CD4-positive, alpha-beta memory T cell (primary cell): ENCODE results near the gene GLG1. TPM values are rescaled to one million over a fixed set of nuclear protein-coding genes. Genes with fewer than 3 reads are reported as not detected.
A peak's percentile ranks its signal among the peaks of the same experiment; 100 is the strongest.

Source experiments
- CTCF ChIA-PET: fragments of 350-600 bp; sonication (Branson Sonifier 250); formaldehyde crosslinking; loops from one replicate; lab custom pipeline; 2021; ENCODE audit warnings: inconsistent platforms; ENCODE audit not compliant: partially characterized antibody; lab: Charles Lee
- POLR2A ChIA-PET: fragments of 350-600 bp; sonication (Branson Sonifier 250); formaldehyde crosslinking; loops from one replicate; lab custom pipeline; 2021; ENCODE audit not compliant: partially characterized antibody; lab: Charles Lee
- DNase-seq, 5 donors: peaks; one replicate each; pipeline versions ENCODE4 v3.0.0 to v3.0.0-alpha.2; 2020 to 2022; ENCODE audit warnings: mixed read lengths in 1 of 5
- H3K27ac ChIP-seq: one replicate; pipeline ENCODE4 v1.7.0; 2013; ENCODE audit warnings: low read depth, low read length
- H3K27me3 ChIP-seq: 2 replicates; pipeline ENCODE4 v1.7.0; 2013; ENCODE audit warnings: mild to moderate bottlenecking, low read length, moderate library complexity; ENCODE audit not compliant: insufficient read depth
- H3K36me3 ChIP-seq: 2 replicates; pipeline ENCODE4 v1.7.0; 2013; ENCODE audit warnings: mild to moderate bottlenecking, low read length, moderate library complexity; ENCODE audit not compliant: insufficient read depth
- H3K4me1 ChIP-seq: 2 replicates; pipeline ENCODE4 v1.7.0; 2013; ENCODE audit warnings: mild to moderate bottlenecking, low read length, moderate library complexity; ENCODE audit not compliant: insufficient read depth
- H3K4me3 ChIP-seq, 2 donors: one replicate each; pipeline ENCODE4 v1.7.0; 2013; ENCODE audit warnings: low read length in 2 of 2, mild to moderate bottlenecking in 1 of 2
- H3K9me3 ChIP-seq, 2 donors: one replicate each; pipeline ENCODE4 v1.7.0; 2013; ENCODE audit warnings: low read length in 2 of 2, control low read depth in 1 of 2; ENCODE audit not compliant: control insufficient read depth in 1 of 2
- H3K27ac Mint-ChIP-seq, 7 donors: one replicate each; pipeline ENCODE4 v1.8.0; 2020 to 2021; ENCODE audit warnings: mixed read lengths in 7 of 7, mild to moderate bottlenecking in 6 of 7, inconsistent platforms in 3 of 7, moderate library complexity in 3 of 7
- H3K27me3 Mint-ChIP-seq, 2 donors: one replicate each; pipeline ENCODE4 v1.8.0; 2020 to 2021; ENCODE audit warnings: mixed read lengths in 2 of 2
- H3K36me3 Mint-ChIP-seq, 2 donors: one replicate each; pipeline ENCODE4 v1.8.0; 2020 to 2021; ENCODE audit warnings: mixed read lengths in 2 of 2, inconsistent platforms in 1 of 2, mild to moderate bottlenecking in 1 of 2
- H3K4me1 Mint-ChIP-seq, 4 donors: one replicate each; pipeline ENCODE4 v1.8.0; 2020 to 2021; ENCODE audit warnings: mixed read lengths in 4 of 4, mild to moderate bottlenecking in 1 of 4
- H3K4me3 Mint-ChIP-seq, 8 donors: one replicate each; pipeline ENCODE4 v1.8.0; 2020 to 2021; ENCODE audit warnings: mixed read lengths in 8 of 8, mild to moderate bottlenecking in 7 of 8, moderate library complexity in 6 of 8, inconsistent platforms in 3 of 8
- H3K9me3 Mint-ChIP-seq, 8 donors: one replicate each; pipeline ENCODE4 v1.8.0; 2020 to 2021; ENCODE audit warnings: mixed read lengths in 8 of 8, mild to moderate bottlenecking in 5 of 8, inconsistent platforms in 3 of 8, moderate library complexity in 1 of 8
- intact Hi-C: fragments of 100-400 bp; cut with micrococcal nuclease; formaldehyde crosslinking; loops from one replicate; pipeline ENCODE4 v1.15.1; 2023
- polyA plus RNA-seq, 2 donors: library from polyadenylated mRNA; unstranded; fragments of 300-500 nt; fragmentation: Illumina TruSeq; gene quantifications; one replicate each; pipeline ENCODE4 v1.2.3, GENCODE V29; 2021
- total RNA-seq, 2 experiments: library from RNA; stranded (reverse); gene quantifications; one replicate each; pipeline ENCODE4 v1.2.3, GENCODE V29; 2021

GLG1 gene
- total and polyA plus RNA-seq, 4 experiments from 2014 or later, result 121 to 209 (median 175) TPM

DNA sequence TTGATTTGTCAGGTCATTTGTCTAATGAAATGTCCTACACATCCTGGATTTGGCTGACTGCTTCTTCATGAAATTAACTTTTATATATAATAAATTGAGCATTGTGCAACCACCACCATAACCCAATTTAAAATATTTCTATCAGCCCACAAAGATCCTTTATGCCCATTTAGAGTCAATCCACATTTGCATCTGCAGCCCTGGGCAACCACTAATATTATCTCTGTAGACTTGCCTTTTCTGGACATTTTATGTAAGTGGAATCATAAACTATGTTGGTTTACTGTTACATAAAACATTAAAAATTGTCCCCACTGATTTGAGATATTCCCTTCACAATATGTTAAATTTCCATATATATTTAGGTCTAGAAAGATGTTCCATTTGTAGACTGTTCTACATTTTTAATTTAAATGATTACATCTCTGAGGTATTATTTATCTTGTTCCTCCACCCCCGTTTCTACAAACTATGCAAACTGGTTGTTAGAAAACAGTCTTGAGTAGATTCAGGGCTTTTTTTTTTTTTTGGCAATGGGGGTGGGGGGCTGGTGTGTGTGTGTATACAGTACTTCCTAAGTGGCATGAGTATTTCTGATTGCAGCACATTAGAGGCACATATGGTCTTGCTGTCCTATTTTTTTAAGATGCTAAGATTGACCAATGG lies 43.1 kb upstream of the GLG1 start:
- H3K36me3 ChIP-seq, result peaks cover 58% of the 10 kb centered on the region
- Mint-ChIP-seq H3K4me1 (peaks cover 21 to 27% (median 24%) of the 10 kb centered on the region in 4 donors), H3K27ac (no peak overlapping the region), H3K27me3 (no peaks in the 10 kb centered on the region), H3K9me3 (no peaks in the 10 kb centered on the region), H3K4me3 (no peak overlapping the region), H3K36me3 (peaks cover 20 to 65% of the 10 kb centered on the region in 2 donors)
- peaks cover 13% of the 10 kb centered on the region for H3K4me1 ChIP-seq
- ChIA-PET POLR2A (interaction anchor here (0.7 to 2.1 kb wide), 2 partner anchors 17 to 354 kb away, joined by 3 to 5 read pairs; partner anchors contain the start of gene RFWD3), CTCF (interaction anchor here (0.8 to 2.8 kb wide), 4 partner anchors 10 to 49 kb away, joined by 4 to 19 read pairs (median 6); no protein-coding TSS in a partner anchor)
- DNase-seq, result no peak
- no peak overlapping the region for H3K4me3 ChIP-seq
- H3K27ac ChIP-seq, result no peak overlapping the region
- intact Hi-C loops, result no loop called here
- H3K9me3 ChIP-seq, result no peaks in the 10 kb centered on the region
- H3K27me3 ChIP-seq, result no peaks in the 10 kb centered on the region

DNA sequence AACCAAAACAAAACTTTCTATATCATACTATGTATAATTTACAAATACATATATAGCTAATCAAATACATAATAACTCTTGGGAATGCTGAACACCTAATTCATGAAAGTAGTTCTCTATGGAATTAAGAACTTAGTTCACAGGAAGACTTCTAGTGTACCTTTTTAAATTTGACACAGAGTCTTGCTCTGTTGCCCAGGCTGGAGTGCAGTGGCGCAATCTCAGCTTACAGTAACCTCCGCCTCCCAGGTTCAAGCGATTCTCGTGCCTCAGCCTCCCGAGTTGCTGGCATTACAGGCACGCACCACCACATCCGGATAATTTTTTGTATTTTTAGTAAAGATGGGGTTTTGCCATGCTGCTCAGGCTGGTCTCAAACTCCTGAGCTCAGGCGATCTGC lies 35.1 kb upstream of the GLG1 start:
- H3K4me1 Mint-ChIP-seq, result peaks cover 0 to 1% (median 0%) of the 10 kb centered on the region in 4 donors
- H3K9me3 ChIP-seq, result no peaks in the 10 kb centered on the region
- peaks cover 37% of the 10 kb centered on the region for H3K36me3 ChIP-seq
- DNase-seq, result no peak
- peaks cover 22 to 59% of the 10 kb centered on the region in 2 donors for H3K36me3 Mint-ChIP-seq
- CTCF ChIA-PET, result interaction anchor here (0.6 to 3.2 kb wide), 2 partner anchors 10 to 25 kb away, joined by 3 to 13 read pairs; no protein-coding TSS in a partner anchor
- H3K4me1 ChIP-seq, result no peaks in the 10 kb centered on the region
- intact Hi-C loops, result no loop called here
- no peaks in the 10 kb centered on the region for H3K27me3 ChIP-seq
- H3K27me3 Mint-ChIP-seq, result no peaks in the 10 kb centered on the region
- H3K4me3 ChIP-seq, result no peak overlapping the region
- H3K4me3 Mint-ChIP-seq, result no peak overlapping the region
- H3K9me3 Mint-ChIP-seq, result no peaks in the 10 kb centered on the region
- H3K27ac Mint-ChIP-seq, result peak overlapping the region in 1 of 7 donors; percentile 43
- no peak overlapping the region for H3K27ac ChIP-seq
- POLR2A ChIA-PET, result no interaction called here

DNA sequence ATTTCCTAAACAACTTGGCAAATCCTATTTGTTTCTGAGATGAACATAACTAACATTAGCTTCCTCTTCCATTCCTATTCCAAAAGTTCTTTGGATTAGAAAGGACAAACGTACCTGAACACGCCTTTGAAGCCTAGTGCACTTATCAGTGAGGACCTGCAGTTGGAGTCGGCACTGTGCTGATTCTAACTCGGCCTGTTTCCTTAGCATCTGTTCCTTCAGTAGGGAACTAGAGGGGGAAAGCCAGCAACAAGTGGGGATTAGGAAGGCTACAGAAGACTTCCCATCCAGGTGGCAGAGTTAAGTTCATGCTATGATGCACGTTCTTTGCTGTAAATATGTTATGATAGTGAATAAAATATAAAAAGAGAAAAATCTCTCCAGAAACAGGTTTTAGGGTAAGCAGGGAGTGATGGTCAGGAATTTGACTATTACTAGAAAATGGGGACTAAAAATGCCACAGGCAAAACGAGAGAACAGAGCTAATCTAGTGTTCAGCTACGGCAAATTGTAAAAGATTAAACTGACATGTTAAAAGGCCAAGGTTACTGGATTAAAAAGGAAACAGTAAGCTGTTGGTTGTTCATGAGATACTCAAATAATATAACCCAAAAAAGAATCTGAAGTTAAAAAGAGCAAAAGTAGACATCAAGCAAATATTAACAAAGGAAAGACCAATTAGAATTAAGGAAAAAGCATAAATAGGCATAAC lies 31.0 kb upstream of the GLG1 start:
- H3K36me3 Mint-ChIP-seq, result peaks cover 28 to 62% of the 10 kb centered on the region in 2 donors
- peaks cover 29% of the 10 kb centered on the region for H3K36me3 ChIP-seq
- H3K4me3 Mint-ChIP-seq, result no peak overlapping the region
- peak overlapping the region in 4 of 7 donors; percentile 10 to 48 (median 34) for H3K27ac Mint-ChIP-seq
- no peak overlapping the region for H3K27ac ChIP-seq
- CTCF ChIA-PET, result interaction anchor here (0.6 to 3.6 kb wide), 2 partner anchors 14 to 158 kb away, joined by 4 to 19 read pairs; no protein-coding TSS in a partner anchor
- H3K27me3 Mint-ChIP-seq, result no peaks in the 10 kb centered on the region
- no peaks in the 10 kb centered on the region for H3K9me3 Mint-ChIP-seq
- DNase-seq, result no peak
- no peaks in the 10 kb centered on the region for H3K4me1 ChIP-seq
- H3K9me3 ChIP-seq, result no peaks in the 10 kb centered on the region
- no peaks in the 10 kb centered on the region for H3K4me1 Mint-ChIP-seq
- POLR2A ChIA-PET, result no interaction called here
- no peaks in the 10 kb centered on the region for H3K27me3 ChIP-seq
- no peak overlapping the region for H3K4me3 ChIP-seq
- intact Hi-C loops, result no loop called here

DNA sequence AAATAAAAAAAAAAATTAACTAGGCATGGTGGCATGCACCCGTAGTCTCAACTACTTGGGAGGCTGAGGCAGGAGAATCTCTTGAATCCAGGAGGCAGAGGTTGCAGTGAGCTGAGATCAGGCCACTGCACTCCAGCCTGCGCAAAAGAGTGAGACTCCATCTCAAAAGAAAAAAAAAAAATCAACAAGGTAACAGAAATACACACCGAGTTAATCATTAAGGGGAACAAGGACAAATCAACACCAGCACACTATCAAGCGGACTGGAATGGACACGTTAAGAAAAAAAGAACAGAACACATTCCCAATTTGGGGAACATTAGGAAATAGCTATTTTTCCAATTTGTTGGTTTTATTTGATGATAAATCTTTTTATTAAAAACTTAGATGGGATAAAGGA lies 28.4 kb upstream of the GLG1 start:
- H3K27ac Mint-ChIP-seq, result peak overlapping the region in 2 of 7 donors; percentile 23 to 68

GRCh38 chr16:74633686-74634085 lies 26.8 kb upstream of the GLG1 start:
- Histone ChIP-seq H3K9me3 (no peaks in the 10 kb centered on the region), H3K27ac (no peak overlapping the region), H3K36me3 (peaks cover 64% of the 10 kb centered on the region), H3K4me3 (no peak overlapping the region), H3K27me3 (no peaks in the 10 kb centered on the region), H3K4me1 (no peaks in the 10 kb centered on the region)
- H3K4me3 Mint-ChIP-seq, result no peak overlapping the region
- POLR2A ChIA-PET, result no interaction called here
- no peak overlapping the region for H3K27ac Mint-ChIP-seq
- H3K9me3 Mint-ChIP-seq, result no peaks in the 10 kb centered on the region
- peaks cover 55 to 74% of the 10 kb centered on the region in 2 donors for H3K36me3 Mint-ChIP-seq
- intact Hi-C loops, result no loop called here
- peaks cover 0 to 5% (median 0%) of the 10 kb centered on the region in 4 donors for H3K4me1 Mint-ChIP-seq
- no peak for DNase-seq
- CTCF ChIA-PET, result interaction anchor here (0.7 kb wide), 1 partner anchor 10 kb away, joined by 3 read pairs; no protein-coding TSS in a partner anchor
- no peaks in the 10 kb centered on the region for H3K27me3 Mint-ChIP-seq

More for the DNA sequence above, 28.4 kb upstream of the GLG1 start:
- H3K9me3 Mint-ChIP-seq, result no peaks in the 10 kb centered on the region
- peaks cover 44 to 62% of the 10 kb centered on the region in 2 donors for H3K36me3 Mint-ChIP-seq
- no peak for DNase-seq
- no peaks in the 10 kb centered on the region for H3K4me1 Mint-ChIP-seq
- H3K4me3 ChIP-seq, result no peak overlapping the region
- H3K27me3 ChIP-seq, result no peaks in the 10 kb centered on the region
- intact Hi-C loops, result no loop called here
- no peaks in the 10 kb centered on the region for H3K27me3 Mint-ChIP-seq
- no peak overlapping the region for H3K27ac ChIP-seq
- H3K4me1 ChIP-seq, result no peaks in the 10 kb centered on the region
- ChIA-PET CTCF (interaction anchor here (0.9 to 3.6 kb wide), 3 partner anchors 16 to 154 kb away, joined by 3 to 19 read pairs (median 3); no protein-coding TSS in a partner anchor), POLR2A (interaction anchor here (0.6 kb wide), 1 partner anchor 764 kb away, joined by 3 read pairs; no protein-coding TSS in a partner anchor)
- H3K9me3 ChIP-seq, result no peaks in the 10 kb centered on the region
- H3K4me3 Mint-ChIP-seq, result no peak overlapping the region
- H3K36me3 ChIP-seq, result peaks cover 51% of the 10 kb centered on the region

GRCh38 chr16:74627506-74628220 lies 20.7 kb upstream of the GLG1 start:
- peaks cover 82% of the 10 kb centered on the region for H3K36me3 ChIP-seq
- H3K27me3 Mint-ChIP-seq, result no peaks in the 10 kb centered on the region
- no peak overlapping the region for H3K27ac ChIP-seq
- no peaks in the 10 kb centered on the region for H3K4me1 ChIP-seq
- DNase-seq, result no peak
- ChIA-PET CTCF (no interaction called here), POLR2A (interaction anchor here (1.1 kb wide), 1 partner anchor 21 kb away, joined by 3 read pairs; the partner anchor contains the start of gene GLG1)
- H3K27ac Mint-ChIP-seq, result peak overlapping the region in 6 of 7 donors; percentile 64 to 85 (median 72)
- H3K9me3 Mint-ChIP-seq, result no peaks in the 10 kb centered on the region
- H3K9me3 ChIP-seq, result no peaks in the 10 kb centered on the region
- no peak overlapping the region for H3K4me3 Mint-ChIP-seq
- H3K36me3 Mint-ChIP-seq, result peaks cover 63 to 91% of the 10 kb centered on the region in 2 donors
- H3K27me3 ChIP-seq, result no peaks in the 10 kb centered on the region
- H3K4me1 Mint-ChIP-seq, result peaks cover 4 to 15% (median 6%) of the 10 kb centered on the region in 4 donors
- intact Hi-C loops, result no loop called here
- H3K4me3 ChIP-seq, result no peak overlapping the region
